Embryonic facial prominence (tissue), 1 donor: Measurements from ENCODE around the gene HOXB3.

Experiments used
- DNase-seq: peaks from one replicate; pipeline ENCODE4 v3.0.0-alpha.2; 2016; ENCODE audit errors: extremely low spot score

HOXB3 gene

DNA sequence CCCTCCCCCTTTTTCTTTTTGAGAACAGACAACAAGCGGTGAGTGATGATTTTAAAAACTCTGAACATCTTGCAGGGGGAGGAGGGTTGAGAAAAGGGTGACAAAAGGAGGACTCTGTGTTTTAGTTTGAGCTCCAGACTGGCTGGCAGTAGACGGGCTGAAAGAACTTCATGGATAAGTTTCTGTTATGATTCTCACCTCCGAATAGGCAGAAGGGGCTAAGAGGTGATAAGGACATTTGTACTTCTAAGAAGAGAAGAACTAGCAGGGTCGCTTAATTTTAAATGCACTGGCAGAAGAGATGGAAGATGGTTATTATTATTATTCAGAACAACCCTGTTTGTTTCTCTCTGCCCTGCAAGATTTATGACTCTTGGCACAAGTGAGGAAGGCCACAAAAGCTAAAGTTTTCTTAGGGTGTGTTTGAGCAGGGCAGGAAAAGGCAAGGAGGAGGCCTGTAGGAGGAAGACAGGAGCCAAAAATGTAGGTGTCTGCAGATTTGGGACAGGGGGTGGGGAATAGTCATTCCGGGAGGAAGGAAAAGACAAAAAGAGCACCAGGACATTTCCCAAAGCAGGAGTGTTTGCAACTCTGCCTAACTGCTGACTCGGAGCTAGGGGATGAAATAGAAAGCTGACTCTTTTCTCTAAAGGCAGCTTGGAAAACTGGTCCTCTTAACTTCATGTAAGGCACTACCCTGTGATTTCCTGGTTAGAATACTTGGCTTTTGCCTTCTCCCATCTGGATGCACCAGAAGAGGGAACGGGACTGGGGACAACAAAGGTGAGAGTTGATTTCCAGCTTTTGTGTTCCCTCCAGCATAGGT lies 33.3 kb downstream of the HOXB3 start:
- no peak for DNase-seq

DNA sequence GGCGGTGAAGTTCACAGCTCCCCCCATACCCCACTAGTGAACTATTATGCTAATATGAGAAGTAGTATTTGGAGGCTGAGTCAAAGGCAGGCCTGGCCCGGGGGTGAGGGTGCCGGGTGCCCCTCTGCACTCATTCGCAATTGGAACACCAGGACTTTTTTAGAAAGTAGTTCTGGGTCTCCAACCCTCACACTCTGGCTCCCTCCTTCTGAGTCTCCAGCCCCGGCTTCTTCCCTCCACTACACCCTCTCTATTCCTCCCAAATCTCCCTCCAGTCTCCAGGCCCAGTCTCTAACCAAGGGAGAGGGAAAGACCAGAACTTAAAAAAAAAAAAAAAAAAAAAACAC lies 33.8 kb downstream of the HOXB3 start:
- DNase-seq, result no peak

DNA sequence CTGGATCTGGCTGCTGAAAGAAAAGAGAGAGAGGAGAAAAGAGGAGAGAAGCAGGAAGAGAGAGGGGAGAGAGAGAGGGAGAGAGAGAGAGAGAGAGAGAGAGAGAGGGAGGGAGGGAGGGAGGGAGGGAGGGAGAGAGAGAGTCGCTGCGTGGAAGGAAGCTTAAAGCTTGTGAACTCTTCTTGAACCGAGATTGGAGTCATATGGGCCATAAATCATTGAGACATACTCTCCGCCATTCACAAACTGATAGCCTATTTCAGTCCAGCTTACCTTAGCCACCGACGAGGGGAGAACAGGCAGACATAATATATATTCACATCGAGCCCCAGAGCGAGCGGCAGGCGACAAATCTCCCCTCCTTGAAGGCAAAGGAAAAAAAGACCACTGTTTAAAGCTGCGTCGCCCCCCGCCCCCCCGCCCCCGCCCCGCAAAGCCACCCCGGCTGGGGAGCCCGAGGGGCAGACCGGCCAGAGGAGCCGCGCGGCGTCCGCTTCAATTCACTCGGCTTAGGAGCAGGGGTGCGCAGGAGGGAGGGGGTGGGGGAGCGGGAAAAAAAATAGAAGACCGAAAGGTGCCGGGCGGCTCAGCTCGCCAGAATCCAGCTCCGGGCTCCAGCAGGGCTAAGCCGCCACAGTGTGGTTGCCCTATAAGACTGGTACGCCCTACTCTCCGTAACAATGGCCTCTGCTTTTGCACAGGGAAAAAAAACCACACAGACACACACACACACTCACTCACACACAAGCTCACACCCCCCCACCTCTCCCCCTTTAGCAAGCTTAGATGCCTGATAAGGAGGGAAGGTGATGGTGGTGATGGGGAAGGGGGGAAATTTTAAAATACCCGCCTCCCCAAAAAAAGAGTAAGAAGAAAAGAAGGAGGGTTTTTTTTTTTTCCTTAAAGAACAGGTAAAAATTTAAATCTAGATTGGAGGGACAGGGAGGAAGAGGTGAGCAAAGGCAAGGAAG lies 34.5 kb downstream of the HOXB3 start:
- DNase-seq, result no peak

DNA sequence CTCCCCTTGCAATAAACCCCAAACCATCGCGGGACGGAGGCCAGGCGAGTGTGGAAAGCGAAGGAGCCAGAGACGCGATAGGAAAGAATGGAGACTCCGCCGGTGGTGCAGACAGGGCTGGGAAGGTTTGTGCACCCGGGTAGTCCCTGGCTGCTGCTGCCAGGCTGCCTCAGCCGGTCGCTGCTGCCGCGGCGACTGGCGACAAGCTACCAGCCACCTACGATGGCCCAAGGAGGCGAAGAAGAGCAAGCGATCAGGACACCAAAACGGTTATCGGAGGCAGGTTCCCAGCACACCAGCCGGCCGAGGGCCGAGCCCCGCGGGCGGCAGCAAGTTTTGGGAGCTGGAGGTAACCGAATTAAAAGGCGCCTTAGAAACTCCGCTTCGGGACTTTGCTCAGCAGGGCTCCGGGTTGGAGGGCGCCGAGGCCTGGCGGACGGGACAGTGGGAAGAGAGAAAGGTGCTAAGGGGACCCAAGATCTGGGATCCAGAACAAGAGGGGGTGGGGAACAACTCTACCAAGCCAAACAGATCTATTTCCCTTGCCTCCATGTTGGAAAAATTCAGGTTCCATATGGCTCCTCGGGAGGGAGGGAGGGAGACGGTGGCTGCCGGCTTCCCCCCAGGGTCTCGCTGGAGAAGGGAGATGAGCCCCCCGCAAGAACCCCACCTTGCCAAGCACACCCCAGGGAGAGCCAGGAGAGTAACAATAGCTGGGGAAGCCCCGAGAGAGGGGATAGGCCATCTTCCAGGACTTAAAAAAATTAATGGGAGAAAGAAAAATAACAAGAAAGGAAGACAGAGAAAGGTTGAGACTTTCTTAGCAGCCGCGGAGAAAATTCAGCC lies 35.4 kb downstream of the HOXB3 start:
- no peak for DNase-seq

DNA sequence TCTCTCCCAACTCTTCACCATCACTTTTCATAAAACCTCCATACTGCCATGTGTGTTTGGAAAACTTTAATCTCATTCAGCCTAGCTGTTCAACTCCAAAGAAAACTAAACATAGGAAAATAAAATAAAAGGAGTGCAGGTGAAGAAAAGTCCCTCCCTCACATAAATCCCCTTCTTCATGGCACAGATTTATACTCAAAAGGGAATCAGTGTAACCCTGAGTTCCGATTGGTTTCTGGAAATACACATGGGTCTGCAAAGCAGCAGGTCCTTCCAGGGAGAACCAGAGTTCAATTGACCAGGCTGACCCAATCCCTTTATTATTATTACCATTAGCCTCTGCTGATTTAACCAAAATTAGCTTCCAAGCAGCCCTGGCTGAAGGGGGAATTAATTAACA lies 36.2 kb downstream of the HOXB3 start:
- DNase-seq, result no peak

DNA sequence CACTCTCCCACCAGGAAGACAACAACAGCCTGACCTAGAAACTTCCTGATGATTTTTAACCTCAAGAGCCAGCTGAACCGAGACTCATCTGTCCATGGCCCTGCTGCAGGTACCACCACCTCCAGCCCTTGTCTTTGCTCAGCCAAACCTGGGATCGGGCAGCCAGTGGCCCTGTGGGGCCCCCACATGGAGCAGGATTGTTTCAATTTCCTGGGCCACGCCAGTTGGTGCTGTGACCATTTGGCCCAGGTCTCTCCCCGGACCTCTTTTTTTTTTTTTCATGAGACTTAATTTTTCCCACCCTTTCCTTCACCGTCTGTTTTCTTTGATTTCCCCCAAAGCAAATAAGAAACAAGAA lies 36.9 kb downstream of the HOXB3 start:
- no peak for DNase-seq

DNA sequence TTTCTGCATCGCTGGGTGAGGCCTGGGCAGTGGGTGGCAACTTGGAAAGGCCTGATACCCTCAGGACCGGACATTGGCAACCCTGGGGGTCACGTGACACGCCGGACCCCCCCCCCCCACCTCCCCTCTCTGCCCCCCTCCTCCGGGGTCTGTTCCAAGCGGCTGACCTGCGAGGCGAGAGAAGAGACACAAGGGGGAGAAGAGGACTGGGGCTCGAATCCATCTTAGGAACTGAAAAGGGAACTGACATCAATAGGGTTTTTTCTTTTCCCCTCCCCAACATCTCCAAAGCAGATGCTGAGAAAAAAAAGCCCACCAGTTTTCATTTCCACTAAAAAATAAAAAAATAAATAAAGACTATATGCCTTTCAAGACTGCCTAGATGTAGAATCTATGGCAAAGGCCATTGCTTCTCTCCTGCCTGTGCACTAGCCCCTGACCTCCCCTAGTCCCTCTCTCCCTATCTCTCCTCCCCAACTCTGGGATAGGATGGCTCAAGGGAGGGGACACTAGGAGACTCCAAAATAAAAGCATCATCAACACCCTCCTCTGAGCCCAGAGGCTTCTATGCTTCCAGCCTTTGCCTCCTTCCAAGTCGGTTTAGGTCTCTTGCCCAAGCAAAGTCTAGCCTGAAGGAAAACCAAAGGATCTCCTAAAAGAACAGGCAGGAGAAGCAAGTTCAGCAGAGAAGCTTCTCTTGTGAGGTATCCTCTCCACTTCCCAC lies 37.4 kb downstream of the HOXB3 start:
- DNase-seq, result no peak

DNA sequence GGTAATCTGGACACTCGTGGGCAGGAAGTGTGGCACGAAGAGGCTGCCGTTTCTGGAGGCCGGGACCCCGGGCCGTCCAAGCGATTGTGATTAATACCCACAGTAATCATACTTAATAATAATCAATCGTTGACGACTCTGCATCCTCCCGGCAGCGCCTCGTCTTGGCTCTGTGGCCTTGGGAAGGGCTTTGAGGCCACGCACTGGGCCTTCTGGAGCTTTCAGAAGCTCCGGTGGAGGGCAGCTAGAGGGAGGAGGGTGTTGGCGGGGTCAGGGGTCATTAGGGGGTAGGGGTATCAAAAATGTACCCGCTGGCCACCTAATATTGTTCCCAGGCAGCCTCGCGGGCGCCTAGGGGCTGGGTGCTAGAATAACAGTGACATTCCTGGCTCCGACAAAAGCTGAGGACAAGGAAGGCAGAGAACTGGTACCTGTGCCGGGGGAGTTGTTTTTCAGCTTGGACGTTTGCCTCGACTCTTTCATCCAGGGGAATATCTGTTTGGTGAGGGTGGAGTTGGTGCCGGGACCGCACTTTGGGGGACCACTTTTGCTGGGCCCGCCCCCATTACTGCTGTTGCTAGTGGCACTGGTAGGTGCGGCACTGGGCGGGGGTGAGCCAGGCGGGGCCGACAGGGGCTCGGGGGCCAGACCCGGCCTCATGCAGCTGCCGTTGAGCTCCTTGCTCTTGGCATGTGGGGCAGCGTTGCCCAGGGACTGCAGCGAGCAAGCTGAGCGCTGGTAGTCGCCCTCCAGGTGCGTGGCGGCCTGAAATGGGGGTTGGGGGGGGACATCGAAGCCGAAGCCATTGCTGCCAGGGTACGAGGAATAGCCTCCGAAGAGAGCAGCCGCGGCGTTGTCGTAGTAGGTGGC lies 38.2 kb downstream of the HOXB3 start:
- no peak for DNase-seq

DNA sequence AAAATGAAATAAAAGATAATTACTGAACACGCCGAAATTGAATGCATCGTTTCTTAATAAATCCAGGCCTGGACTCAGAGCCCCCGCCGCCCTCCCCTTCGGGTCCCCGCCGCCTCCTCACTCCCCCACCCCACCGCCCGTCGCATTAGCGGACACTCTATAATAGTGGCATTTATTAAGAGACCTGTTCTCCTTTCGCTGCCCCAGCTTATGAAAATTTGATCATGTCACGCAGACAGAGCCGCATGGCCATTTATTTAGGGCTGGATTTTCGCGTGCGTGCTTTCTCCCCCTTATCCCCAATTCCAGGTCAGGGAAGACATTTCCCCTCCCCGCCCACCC lies 38.9 kb downstream of the HOXB3 start:
- DNase-seq, result no peak

DNA sequence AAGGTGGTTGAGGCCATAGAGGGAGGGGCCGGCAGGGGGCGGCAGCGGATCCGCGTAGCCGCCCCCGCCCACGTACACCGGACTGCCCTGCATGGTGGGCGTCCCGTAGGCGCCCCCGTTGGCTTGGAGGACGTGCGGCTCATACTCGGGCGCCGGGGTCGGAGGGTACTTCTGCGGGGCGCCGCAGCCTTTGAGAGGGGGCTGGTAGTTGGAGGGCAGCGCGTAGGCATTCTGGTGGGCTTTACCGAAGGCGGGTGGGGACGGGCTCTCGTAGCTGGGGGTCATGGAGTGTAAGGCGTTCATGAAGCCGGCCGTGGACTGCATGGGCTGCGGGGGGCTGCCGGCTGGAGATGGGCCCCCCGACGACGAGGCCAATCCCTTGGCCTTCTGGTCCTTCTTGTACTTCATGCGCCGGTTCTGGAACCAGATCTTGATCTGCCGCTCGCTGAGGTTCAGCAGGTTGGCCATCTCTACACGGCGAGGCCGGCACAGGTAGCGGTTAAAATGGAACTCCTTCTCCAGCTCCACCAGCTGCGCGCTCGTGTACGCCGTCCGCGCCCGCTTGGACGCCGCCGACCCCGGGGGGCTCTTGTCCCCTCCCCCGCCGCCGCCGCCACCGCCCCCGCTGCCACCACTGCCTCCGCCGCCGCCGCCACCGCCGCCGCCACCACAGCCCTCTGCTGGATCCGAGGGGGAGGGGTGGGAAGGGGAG lies 39.4 kb downstream of the HOXB3 start:
- no peak for DNase-seq

DNA sequence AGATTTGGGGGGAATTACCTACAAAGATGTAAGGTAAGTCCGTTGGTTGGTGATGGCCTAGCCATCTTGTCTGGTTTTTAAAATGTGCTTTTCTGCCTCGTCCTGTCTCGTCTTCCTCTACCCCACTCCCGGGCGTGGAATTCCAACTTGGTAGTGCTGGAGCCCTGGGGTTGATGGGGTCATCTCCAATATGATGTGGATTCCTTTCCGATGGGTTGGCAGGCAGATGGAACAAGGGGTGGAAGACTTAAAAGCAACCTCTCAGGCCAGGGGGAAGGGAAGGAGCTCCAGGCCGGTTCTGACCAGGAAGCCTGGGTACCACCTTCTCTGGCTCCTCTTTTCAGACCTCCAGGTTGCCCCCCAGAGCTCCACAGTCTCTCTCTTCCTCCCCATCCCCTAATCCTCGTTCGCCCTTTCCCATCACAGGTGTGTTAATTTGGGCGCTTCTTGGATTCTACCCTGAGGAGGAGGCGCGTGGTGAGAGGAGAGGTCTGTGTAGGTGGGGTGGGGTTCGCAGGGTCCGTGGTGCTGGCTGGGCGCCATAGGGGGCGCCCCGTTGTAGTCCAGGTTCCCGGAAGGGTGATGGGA lies 40.0 kb downstream of the HOXB3 start:
- DNase-seq, result no peak

DNA sequence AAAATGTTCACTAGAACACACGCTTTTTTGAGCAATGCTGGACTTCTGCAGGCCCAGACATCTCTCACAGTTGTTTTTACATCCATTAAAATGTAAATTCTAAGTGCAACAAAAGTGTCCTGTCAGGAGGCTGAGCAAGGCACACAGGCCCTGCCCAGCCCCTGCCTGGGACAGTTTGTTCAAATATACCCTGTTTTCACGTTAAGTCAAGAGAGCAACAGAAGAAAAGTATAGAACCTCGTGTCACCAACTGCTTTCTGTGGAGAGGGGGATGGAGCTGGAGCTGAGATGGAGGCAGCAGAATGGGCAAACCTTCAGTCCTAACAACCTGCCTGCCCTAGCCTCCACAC lies 40.8 kb downstream of the HOXB3 start:
- no peak for DNase-seq

DNA sequence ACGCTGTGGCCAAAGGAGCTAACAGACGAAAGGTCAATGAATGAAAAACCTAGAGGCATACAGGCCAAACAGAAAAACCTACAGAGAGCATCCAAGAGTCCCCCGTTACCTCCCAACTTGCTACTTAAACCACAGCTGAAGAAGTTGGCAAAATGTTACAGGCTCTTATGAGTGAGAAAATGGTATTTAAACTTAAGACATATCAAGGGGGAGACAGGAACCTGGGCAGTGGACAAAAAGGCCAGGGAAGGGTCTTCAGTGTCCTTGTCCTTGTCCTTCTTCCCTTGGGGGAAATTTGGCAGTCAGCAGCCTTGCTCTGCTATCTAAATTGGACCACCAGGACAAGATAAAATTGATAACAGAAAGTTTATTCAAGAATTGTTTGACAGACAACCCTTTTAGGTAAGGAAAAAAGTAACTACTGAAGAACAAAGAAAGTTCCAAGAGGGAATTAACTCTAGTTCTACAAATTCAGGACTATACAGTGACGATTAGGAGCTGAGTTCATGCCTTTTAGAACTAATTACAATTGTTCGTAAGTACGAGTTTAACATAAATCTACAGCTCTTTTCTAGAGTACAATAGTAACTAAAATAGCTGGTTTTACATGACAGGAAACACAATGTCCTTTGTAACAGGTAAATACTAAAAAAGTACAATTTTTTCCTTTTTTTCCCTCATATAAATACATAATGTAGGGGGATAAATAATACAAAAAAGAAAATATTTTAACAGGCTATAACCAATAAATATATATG lies 41.3 kb downstream of the HOXB3 start:
- no peak for DNase-seq

DNA sequence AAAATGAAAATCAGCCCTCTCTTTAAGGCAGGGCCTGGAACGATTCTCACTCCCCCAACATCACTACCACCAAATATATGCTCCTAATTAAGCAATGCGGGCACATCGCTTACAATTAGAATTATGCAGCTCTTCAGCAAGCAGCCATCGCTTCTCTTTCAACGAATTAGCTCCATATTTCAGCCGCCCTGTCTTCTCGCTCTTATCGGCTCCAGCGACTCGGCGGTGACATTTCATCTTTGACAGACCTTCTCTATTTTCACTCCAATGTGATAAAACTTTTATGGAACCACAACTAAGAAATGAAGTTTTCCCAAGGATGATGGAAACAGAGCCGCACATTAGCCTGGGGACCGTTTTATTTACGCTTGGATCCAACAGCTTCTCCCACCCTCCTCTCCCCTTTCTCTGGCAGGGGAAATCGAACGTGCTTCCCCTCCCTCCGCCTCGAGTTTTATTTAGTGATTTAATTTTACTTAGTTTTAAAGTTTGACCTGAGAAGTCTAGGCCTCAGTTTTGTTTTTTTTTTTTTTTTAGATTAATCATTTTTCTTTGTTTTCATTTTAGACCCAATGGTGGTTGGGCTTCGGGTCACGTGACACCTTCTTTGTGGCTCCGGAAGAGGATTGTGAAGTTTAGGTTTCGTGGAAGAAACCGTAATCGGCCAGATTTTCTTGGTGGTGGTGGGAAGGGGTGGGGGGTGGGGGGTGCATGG lies 42.1 kb downstream of the HOXB3 start:
- no peak for DNase-seq

DNA sequence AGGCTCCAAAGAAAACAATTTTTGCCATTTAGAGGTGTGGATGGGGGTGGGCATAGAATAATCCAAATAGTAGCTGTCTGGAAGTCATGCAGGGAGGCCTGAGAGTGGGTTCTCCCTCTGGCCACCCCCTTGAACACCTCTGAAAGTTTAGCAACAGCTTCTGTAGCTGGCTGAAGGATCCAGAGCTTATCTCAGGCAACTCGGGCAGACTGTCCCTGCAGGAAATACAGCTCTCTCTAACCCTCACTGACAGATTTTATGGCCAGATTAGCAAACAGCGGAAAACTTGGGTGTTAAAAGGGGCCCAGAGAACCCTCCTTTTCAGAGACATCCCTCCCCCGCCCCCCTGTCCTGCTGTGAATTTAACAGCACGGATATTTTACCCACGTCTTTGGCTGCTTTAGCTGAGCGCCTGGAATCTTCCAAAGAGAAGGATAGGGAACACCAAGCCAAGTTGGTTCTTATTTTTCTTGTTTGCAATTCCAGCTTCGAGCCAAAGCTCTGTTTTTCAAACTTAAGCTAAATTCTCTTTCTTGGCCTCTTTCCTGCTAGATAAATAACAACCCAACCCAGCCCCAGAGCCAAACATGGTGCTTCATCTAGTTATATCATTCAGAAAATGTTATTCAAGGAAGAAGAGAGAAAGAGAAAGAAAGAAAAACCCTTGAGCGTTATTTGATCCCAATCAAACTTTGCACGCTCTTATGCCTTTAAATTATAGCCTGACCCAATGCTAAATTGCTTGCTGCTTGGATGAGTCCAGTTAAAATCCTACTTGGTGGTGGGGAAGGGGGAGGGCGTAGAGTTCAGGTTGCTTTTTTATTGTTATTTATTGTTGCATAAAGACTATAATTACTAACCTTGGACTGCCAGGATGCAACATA lies 42.9 kb downstream of the HOXB3 start:
- DNase-seq, result no peak

DNA sequence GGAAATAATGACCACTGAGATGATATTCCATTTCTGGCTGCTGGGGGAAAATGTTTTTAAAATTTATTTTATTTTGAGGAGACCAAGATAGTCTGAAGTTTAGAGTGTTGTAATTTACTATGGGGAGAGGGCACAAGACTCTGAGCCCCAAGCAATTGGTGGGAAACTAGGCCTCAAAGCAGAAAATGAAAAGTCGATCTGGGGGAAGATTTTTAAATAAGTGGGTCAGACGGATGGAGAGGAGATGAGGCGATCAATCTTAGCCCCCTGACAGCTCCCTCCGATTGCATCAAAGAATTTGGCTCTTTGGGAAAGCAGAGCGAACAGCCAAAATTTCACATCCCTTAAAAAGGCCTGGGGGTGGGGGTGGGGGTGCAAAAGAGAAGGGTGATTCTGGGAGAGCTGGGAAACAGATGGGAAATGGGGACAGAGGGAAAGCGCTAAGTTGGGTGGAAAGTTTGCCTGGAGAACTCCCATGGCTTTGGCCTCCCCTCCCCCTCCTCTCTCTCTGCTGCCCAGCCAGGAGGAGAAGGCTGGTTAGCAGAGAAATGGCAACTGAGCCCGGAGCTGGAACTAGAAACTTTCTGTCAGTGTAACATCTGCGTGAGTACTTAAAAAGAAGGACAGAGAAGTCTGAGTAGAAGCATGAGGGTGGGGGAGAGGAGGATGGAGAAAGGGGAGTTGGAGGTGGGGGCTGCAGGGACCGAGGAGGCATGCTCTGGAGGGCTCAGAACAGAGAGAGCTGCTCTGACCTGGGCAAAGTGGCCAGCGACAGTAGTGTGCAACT lies 43.7 kb downstream of the HOXB3 start:
- no peak for DNase-seq
